IPS-15b (cell line): ENCODE results near the gene TRIM10.

Source experiments
- H3K27me3 ChIP-seq: one replicate; pipeline ENCODE4 v1.6.1; 2013; ENCODE audit warnings: low read length; ENCODE audit not compliant: control insufficient read depth, insufficient read depth
- H3K36me3 ChIP-seq: one replicate; pipeline ENCODE4 v1.6.1; 2013; ENCODE audit warnings: low read length; ENCODE audit not compliant: control insufficient read depth, insufficient read depth
- H3K4me1 ChIP-seq: one replicate; pipeline ENCODE4 v1.6.1; 2013; ENCODE audit warnings: mild to moderate bottlenecking, low read length; ENCODE audit not compliant: control insufficient read depth, insufficient read depth
- H3K4me3 ChIP-seq: one replicate; pipeline ENCODE4 v1.5.1; 2013; ENCODE audit warnings: low read depth, low read length
- H3K9ac ChIP-seq: one replicate; pipeline ENCODE4 v1.6.1; 2013; ENCODE audit warnings: low read depth, mild to moderate bottlenecking, low read length
- H3K9me3 ChIP-seq: one replicate; pipeline ENCODE4 v1.6.1; 2013; ENCODE audit warnings: mild to moderate bottlenecking, low read length; ENCODE audit not compliant: control insufficient read depth, insufficient read depth

Gene TRIM10

GRCh38 chr6:30157999-30158398, 3.0 kb downstream of the TRIM10 start:
- Histone ChIP-seq H3K4me1 (no peaks in the 10 kb centered on the region), H3K4me3 (no peak overlapping the region), H3K36me3 (no peaks in the 10 kb centered on the region), H3K27me3 (peaks cover 10% of the 10 kb centered on the region), H3K9me3 (no peaks in the 10 kb centered on the region), H3K9ac (no peak overlapping the region)

GRCh38 chr6:30157581-30157980, 3.4 kb downstream of the TRIM10 start:
- Histone ChIP-seq H3K4me1 (no peaks in the 10 kb centered on the region), H3K9ac (no peak overlapping the region), H3K4me3 (no peak overlapping the region), H3K27me3 (peaks cover 10% of the 10 kb centered on the region), H3K36me3 (no peaks in the 10 kb centered on the region), H3K9me3 (no peaks in the 10 kb centered on the region)

GRCh38 chr6:30156774-30157173, 4.2 kb downstream of the TRIM10 start:
- no peaks in the 10 kb centered on the region for H3K9me3 ChIP-seq
- H3K4me3 ChIP-seq: no peak overlapping the region
- no peak overlapping the region for H3K9ac ChIP-seq
- peaks cover 10% of the 10 kb centered on the region for H3K27me3 ChIP-seq
- H3K36me3 ChIP-seq: no peaks in the 10 kb centered on the region
- H3K4me1 ChIP-seq: no peaks in the 10 kb centered on the region

GRCh38 chr6:30156262-30156599, 4.8 kb downstream of the TRIM10 start:
- Histone ChIP-seq H3K36me3 (no peaks in the 10 kb centered on the region), H3K9me3 (no peaks in the 10 kb centered on the region), H3K27me3 (peaks cover 10% of the 10 kb centered on the region), H3K4me3 (no peak overlapping the region), H3K9ac (no peak overlapping the region), H3K4me1 (no peaks in the 10 kb centered on the region)

- no peak overlapping the region for H3K9ac ChIP-seq
- no peaks in the 10 kb centered on the region for H3K36me3 ChIP-seq
- peaks cover 10% of the 10 kb centered on the region for H3K27me3 ChIP-seq
- no peak overlapping the region for H3K4me3 ChIP-seq
- no peaks in the 10 kb centered on the region for H3K9me3 ChIP-seq
- H3K4me1 ChIP-seq: no peaks in the 10 kb centered on the region
Observed at GRCh38 chr6:30155520-30156261, 5.3 kb downstream of the TRIM10 start.

GRCh38 chr6:30154709-30155519, 6.1 kb downstream of the TRIM10 start:
- Histone ChIP-seq H3K36me3 (no peaks in the 10 kb centered on the region), H3K9me3 (no peaks in the 10 kb centered on the region), H3K27me3 (peaks cover 13% of the 10 kb centered on the region), H3K4me3 (no peak overlapping the region), H3K9ac (no peak overlapping the region), H3K4me1 (no peaks in the 10 kb centered on the region)

- no peak overlapping the region for H3K9ac ChIP-seq
- no peaks in the 10 kb centered on the region for H3K4me1 ChIP-seq
- no peaks in the 10 kb centered on the region for H3K36me3 ChIP-seq
- H3K27me3 ChIP-seq: peaks cover 11% of the 10 kb centered on the region
- no peak overlapping the region for H3K4me3 ChIP-seq
- H3K9me3 ChIP-seq: no peaks in the 10 kb centered on the region
Observed at GRCh38 chr6:30154061-30154460, 7.0 kb downstream of the TRIM10 start.

- H3K4me3 ChIP-seq: no peak overlapping the region
- H3K9ac ChIP-seq: no peak overlapping the region
- peaks cover 3% of the 10 kb centered on the region for H3K27me3 ChIP-seq
- no peaks in the 10 kb centered on the region for H3K9me3 ChIP-seq
- H3K4me1 ChIP-seq: no peaks in the 10 kb centered on the region
- H3K36me3 ChIP-seq: no peaks in the 10 kb centered on the region
Observed at GRCh38 chr6:30152910-30153610, 8.0 kb downstream of the TRIM10 start.

- Histone ChIP-seq H3K9ac (no peak overlapping the region), H3K36me3 (no peaks in the 10 kb centered on the region), H3K27me3 (peaks cover 3% of the 10 kb centered on the region), H3K4me1 (no peaks in the 10 kb centered on the region), H3K4me3 (no peak overlapping the region), H3K9me3 (no peaks in the 10 kb centered on the region)
Observed at GRCh38 chr6:30152016-30152673, 8.9 kb downstream of the TRIM10 start.

- Histone ChIP-seq H3K27me3 (peaks cover 3% of the 10 kb centered on the region), H3K36me3 (no peaks in the 10 kb centered on the region), H3K9ac (no peak overlapping the region), H3K9me3 (no peaks in the 10 kb centered on the region), H3K4me1 (no peaks in the 10 kb centered on the region), H3K4me3 (no peak overlapping the region)
Observed at GRCh38 chr6:30151580-30151979, 9.4 kb downstream of the TRIM10 start.

GRCh38 chr6:30150671-30151395, 10.2 kb downstream of the TRIM10 start:
- Histone ChIP-seq H3K4me3 (no peak overlapping the region), H3K4me1 (no peaks in the 10 kb centered on the region), H3K9ac (no peak overlapping the region), H3K27me3 (peaks cover 3% of the 10 kb centered on the region), H3K36me3 (no peaks in the 10 kb centered on the region), H3K9me3 (no peaks in the 10 kb centered on the region)
